Vagina (tissue), 2 donors: ENCODE data around the gene PAFAH1B1. TPM values are rescaled to one million over a fixed set of nuclear protein-coding genes. Genes with fewer than 3 reads are reported as not detected.

Source experiments
- DNase-seq, 2 donors: peaks; one replicate each; pipeline ENCODE4 v3.0.0-alpha.2; 2017; ENCODE audit errors: extremely low spot score in 2 of 2
- H3K27ac ChIP-seq: fragments of 200-600 bp; sonication (generic); one replicate; pipeline ENCODE4 v1.5.1; 2019
- H3K27me3 ChIP-seq: fragments of 200-600 bp; sonication (generic); one replicate; pipeline ENCODE4 v1.5.1; 2019
- H3K36me3 ChIP-seq, 2 donors: fragments of 200-600 bp; sonication (generic); one replicate each; pipeline ENCODE4 v1.5.1; 2017 to 2019
- H3K4me1 ChIP-seq: fragments of 200-600 bp; sonication (generic); one replicate; pipeline ENCODE4 v1.5.1; 2019
- H3K4me3 ChIP-seq, 2 donors: fragments of 200-600 bp; sonication (generic); 1 replicate in 1 of 2; 2 replicates in 1 of 2; pipeline ENCODE4 v1.5.1; 2016 to 2019
- H3K9me3 ChIP-seq: fragments of 200-600 bp; sonication (generic); one replicate; pipeline ENCODE4 v1.5.1; 2019
- CTCF ChIP-seq, 3 experiments: fragments of 450-650 bp in 2 of 3; fragments of 200-600 bp in 1 of 3; sonication (generic) in 1 of 3; IDR thresholded peaks; one replicate each; pipeline ENCODE4 v1.5.1; 2017 to 2019; ENCODE audit warnings: antibody characterized with exemption in 3 of 3, mild to moderate bottlenecking in 2 of 3, moderate library complexity in 2 of 3
- POLR2A ChIP-seq, 2 donors: fragments of 450-650 bp; IDR thresholded peaks; one replicate each; pipeline ENCODE4 v1.6.1; 2017; ENCODE audit warnings: antibody characterized with exemption in 2 of 2, mild to moderate bottlenecking in 2 of 2, moderate library complexity in 2 of 2
- POLR2AphosphoS5 ChIP-seq, 2 donors: sonication (generic); formaldehyde crosslinking; IDR thresholded peaks; one replicate each; pipeline ENCODE4 v1.9.0; 2017; ENCODE audit warnings: antibody characterized with exemption in 2 of 2, mild to moderate bottlenecking in 2 of 2, low read depth in 1 of 2; ENCODE audit not compliant: insufficient read depth in 1 of 2
- intact Hi-C: fragments of 100-400 bp; cut with DNase I; formaldehyde crosslinking; loops from one replicate; pipeline ENCODE4 v1.15.1; 2023
- total RNA-seq: library from RNA; depleted of rRNA; stranded (reverse); fragments of >200 nt; gene quantifications from one replicate; pipeline ENCODE4 v1.2.3, GENCODE V29; 2016

PAFAH1B1 gene
- total RNA-seq, 1 donor from 2014 or later = 102 TPM

GRCh38 chr17:2703606-2704005 lies 110.2 kb downstream of the PAFAH1B1 start:
- no peak for DNase-seq
- Histone ChIP-seq H3K27me3 (no peaks in the 10 kb centered on the region), H3K9me3 (no peaks in the 10 kb centered on the region), H3K4me1 (peaks cover 24% of the 10 kb centered on the region), H3K36me3 (peaks cover 0 to 48% of the 10 kb centered on the region in 2 donors), H3K27ac (no peak overlapping the region), H3K4me3 (no peak overlapping the region)
- intact Hi-C loops = no loop called here
- TF ChIP-seq CTCF (IDR thresholded peaks at IDR 0.05) = no peak
- no peak for TF ChIP-seq POLR2A (IDR thresholded peaks at IDR 0.05)
- no peak for TF ChIP-seq POLR2AphosphoS5 (IDR thresholded peaks at IDR 0.05; ENCODE audit: insufficient read depth in 1 of 2, low read depth in 1 of 2)

GRCh38 chr17:2704031-2704889 lies 110.8 kb downstream of the PAFAH1B1 start:
- Histone ChIP-seq H3K27me3 (no peaks in the 10 kb centered on the region), H3K27ac (no peak overlapping the region), H3K4me1 (peaks cover 31% of the 10 kb centered on the region), H3K9me3 (no peaks in the 10 kb centered on the region), H3K4me3 (no peak overlapping the region), H3K36me3 (peaks cover 0 to 42% of the 10 kb centered on the region in 2 donors)
- DNase-seq = no peak
- TF ChIP-seq CTCF (IDR thresholded peaks at IDR 0.05) (no peak), POLR2AphosphoS5 (IDR thresholded peaks at IDR 0.05; ENCODE audit: insufficient read depth in 1 of 2, low read depth in 1 of 2) (no peak), POLR2A (IDR thresholded peaks at IDR 0.05) (no peak)
- intact Hi-C loops = no loop called here

- intact Hi-C loops = no loop called here
- Histone ChIP-seq H3K27ac (no peak overlapping the region), H3K4me1 (peaks cover 37% of the 10 kb centered on the region), H3K27me3 (no peaks in the 10 kb centered on the region), H3K9me3 (no peaks in the 10 kb centered on the region), H3K4me3 (no peak overlapping the region), H3K36me3 (peaks cover 0 to 40% of the 10 kb centered on the region in 2 donors)
- no peak for DNase-seq
- TF ChIP-seq POLR2AphosphoS5 (IDR thresholded peaks at IDR 0.05; ENCODE audit: insufficient read depth in 1 of 2, low read depth in 1 of 2) (no peak), POLR2A (IDR thresholded peaks at IDR 0.05) (no peak)
Measured at GRCh38 chr17:2704890-2705248, 111.4 kb downstream of the PAFAH1B1 start.

- peaks cover 41% of the 10 kb centered on the region for H3K4me1 ChIP-seq
- H3K27me3 ChIP-seq = no peaks in the 10 kb centered on the region
- no peak overlapping the region for H3K4me3 ChIP-seq
- H3K36me3 ChIP-seq = peaks cover 0 to 39% of the 10 kb centered on the region in 2 donors
- H3K9me3 ChIP-seq = no peaks in the 10 kb centered on the region
- DNase-seq = no peak
- intact Hi-C loops = no loop called here
- TF ChIP-seq POLR2A (IDR thresholded peaks at IDR 0.05) = no peak
- no peak for TF ChIP-seq CTCF (IDR thresholded peaks at IDR 0.05)
- no peak overlapping the region for H3K27ac ChIP-seq
Measured at GRCh38 chr17:2705263-2705662, 111.8 kb downstream of the PAFAH1B1 start.

GRCh38 chr17:2705888-2706795 lies 112.7 kb downstream of the PAFAH1B1 start:
- Histone ChIP-seq H3K9me3 (no peaks in the 10 kb centered on the region), H3K27me3 (no peaks in the 10 kb centered on the region), H3K4me3 (no peak overlapping the region), H3K27ac (no peak overlapping the region), H3K4me1 (peaks cover 49% of the 10 kb centered on the region), H3K36me3 (peaks cover 0 to 30% of the 10 kb centered on the region in 2 donors)
- TF ChIP-seq CTCF (IDR thresholded peaks at IDR 0.05) (no peak), POLR2A (IDR thresholded peaks at IDR 0.05) (no peak)
- intact Hi-C loops = no loop called here
- DNase-seq = no peak
